Smooth muscle cell (in vitro differentiated cells): ENCODE results near the gene SCARB1. TPM values are rescaled to one million over a fixed set of nuclear protein-coding genes. Genes with fewer than 3 reads are reported as not detected.
A peak's percentile ranks its signal among the peaks of the same experiment; 100 is the strongest.

Experiments
- DNase-seq: peaks from one replicate; lab custom pipeline; 2025; ENCODE audit not compliant: unreplicated experiment; lab: John Stamatoyannopoulos, UW
- H2AFZ ChIP-seq: fragments of 200-600 bp; sonication (generic); 2 replicates; pipeline ENCODE4 v1.6.0; 2016; ENCODE audit warnings: antibody characterized with exemption, low read depth, mild to moderate bottlenecking
- H3F3A ChIP-seq: fragments of 200-600 bp; sonication (generic); 2 replicates; pipeline ENCODE4 v1.6.0; 2017; ENCODE audit warnings: antibody characterized with exemption, low read depth
- H3K27ac ChIP-seq: fragments of 200-600 bp; sonication (generic); 2 replicates; pipeline ENCODE4 v1.5.1; 2016; ENCODE audit warnings: low read depth, mild to moderate bottlenecking
- H3K27me3 ChIP-seq: fragments of 200-600 bp; sonication (generic); 2 replicates; pipeline ENCODE4 v1.6.1; 2016; ENCODE audit warnings: low read depth, mild to moderate bottlenecking
- H3K36me3 ChIP-seq: fragments of 200-600 bp; sonication (generic); 2 replicates; pipeline ENCODE4 v1.5.1; 2016; ENCODE audit warnings: low read depth
- H3K4me1 ChIP-seq: fragments of 200-600 bp; sonication (generic); 2 replicates; pipeline ENCODE4 v1.5.1; 2016; ENCODE audit warnings: low read depth
- H3K4me2 ChIP-seq: fragments of 200-600 bp; sonication (generic); 2 replicates; pipeline ENCODE4 v1.6.0; 2016; ENCODE audit warnings: mild to moderate bottlenecking
- H3K4me3 ChIP-seq: fragments of 200-600 bp; sonication (generic); 2 replicates; pipeline ENCODE4 v1.5.1; 2016; ENCODE audit warnings: mild to moderate bottlenecking
- H3K79me2 ChIP-seq: fragments of 200-600 bp; sonication (generic); 2 replicates; pipeline ENCODE4 v1.6.0; 2016; ENCODE audit warnings: low read depth, mild to moderate bottlenecking
- H3K9ac ChIP-seq: fragments of 200-600 bp; sonication (generic); 2 replicates; pipeline ENCODE4 v1.6.0; 2016; ENCODE audit warnings: low read depth
- H3K9me3 ChIP-seq: fragments of 200-600 bp; sonication (generic); replicated peaks from 2 replicates; pipeline ENCODE4 v1.5.1; 2016; ENCODE audit warnings: low read depth
- H4K20me1 ChIP-seq: fragments of 200-600 bp; sonication (generic); 2 replicates; pipeline ENCODE4 v1.6.0; 2016; ENCODE audit warnings: low read depth
- CTCF ChIP-seq: fragments of 200-600 bp; sonication (generic); IDR thresholded peaks from 2 replicates; pipeline ENCODE4 v1.5.1; 2017; ENCODE audit warnings: borderline replicate concordance, mild to moderate bottlenecking, antibody characterized with exemption; ENCODE audit not compliant: insufficient read depth, poor library complexity, severe bottlenecking
- WGBS: methylation state at CpG from one replicate; pipeline ENCODE4 v1.1.7; 2016; ENCODE audit warnings: low lambda C conversion rate; 5-methylcytosine and 5-hydroxymethylcytosine counted together
- polyA plus RNA-seq: library from polyadenylated mRNA; unstranded; fragments of >200 nt; fragmentation: Nextera tagmentation; extraction: Ambion mirVana; gene quantifications from 2 replicates; pipeline ENCODE4 v1.2.1, GENCODE V29; 2016
- total RNA-seq: library from RNA; depleted of rRNA; stranded (reverse); fragments of >200 nt; gene quantifications from 2 replicates; pipeline ENCODE4 v1.2.3, GENCODE V29; 2014

Gene SCARB1
- total and polyA plus RNA-seq, 2 experiments from 2014 or later: 6.8 to 10.1 TPM

DNA sequence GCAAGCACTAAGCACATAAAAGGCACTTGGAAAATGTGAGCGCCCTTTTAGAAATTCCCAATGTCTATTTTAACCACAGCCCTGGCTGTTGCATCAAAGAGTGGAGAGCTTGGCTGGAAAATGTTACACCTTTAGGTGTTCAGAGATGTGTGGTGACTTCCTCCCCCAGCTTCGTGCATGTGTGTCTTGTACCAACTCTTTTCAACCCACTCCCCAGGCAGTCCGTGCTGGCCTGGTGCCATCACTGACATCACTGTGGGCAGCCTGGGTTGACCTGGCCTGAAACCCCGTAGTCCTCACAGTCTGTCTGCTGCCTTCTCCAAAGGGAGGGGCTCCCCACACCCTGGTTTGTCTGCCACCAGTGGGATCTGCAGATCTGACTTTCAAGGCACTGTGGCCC lies 101.8 kb downstream of the SCARB1 start:
- no peaks in the 10 kb centered on the region for H3K27me3 ChIP-seq
- 41% methylated on average over 4 of the region's 4 CpGs for whole genome bisulfite sequencing
- no peak overlapping the region for H3K9ac ChIP-seq
- no peaks in the 10 kb centered on the region for H3K9me3 ChIP-seq
- no peaks in the 10 kb centered on the region for H3K36me3 ChIP-seq
- H3K4me1 ChIP-seq: peaks cover 11% of the 10 kb centered on the region
- TF ChIP-seq CTCF: no peak
- no peak overlapping the region for H2AFZ ChIP-seq
- H3K4me2 ChIP-seq: no peak overlapping the region
- peak overlapping the region; percentile 37 for H3K27ac ChIP-seq
- no peaks in the 10 kb centered on the region for H3K79me2 ChIP-seq
- no peak overlapping the region for H3K4me3 ChIP-seq
- peaks cover 19% of the 10 kb centered on the region for H3F3A ChIP-seq
- H4K20me1 ChIP-seq: no peaks in the 10 kb centered on the region
- DNase-seq: no peak

DNA sequence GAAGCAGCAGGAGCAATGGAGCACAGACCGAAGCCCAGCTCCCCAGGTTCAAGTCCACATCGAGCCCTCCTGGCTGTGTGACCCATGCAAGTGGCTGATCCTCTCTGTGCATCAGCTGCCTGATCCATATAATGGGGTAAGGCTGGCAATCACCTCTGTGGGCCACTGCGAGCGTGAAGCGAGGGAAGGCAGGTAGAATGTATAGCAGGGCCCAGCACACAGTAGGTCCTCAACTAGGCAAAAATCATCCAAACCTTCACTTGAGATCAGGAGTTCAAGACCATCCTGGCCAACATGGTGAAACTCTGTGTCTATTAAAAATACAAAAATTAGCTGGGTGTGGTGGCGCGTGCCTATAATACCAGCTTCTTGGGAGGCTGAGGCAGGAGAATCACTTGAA lies 102.6 kb downstream of the SCARB1 start:
- Histone ChIP-seq H3K4me2 (no peak overlapping the region), H3K27me3 (no peaks in the 10 kb centered on the region)
- WGBS: 95% methylated on average over 7 of the region's 7 CpGs

DNA sequence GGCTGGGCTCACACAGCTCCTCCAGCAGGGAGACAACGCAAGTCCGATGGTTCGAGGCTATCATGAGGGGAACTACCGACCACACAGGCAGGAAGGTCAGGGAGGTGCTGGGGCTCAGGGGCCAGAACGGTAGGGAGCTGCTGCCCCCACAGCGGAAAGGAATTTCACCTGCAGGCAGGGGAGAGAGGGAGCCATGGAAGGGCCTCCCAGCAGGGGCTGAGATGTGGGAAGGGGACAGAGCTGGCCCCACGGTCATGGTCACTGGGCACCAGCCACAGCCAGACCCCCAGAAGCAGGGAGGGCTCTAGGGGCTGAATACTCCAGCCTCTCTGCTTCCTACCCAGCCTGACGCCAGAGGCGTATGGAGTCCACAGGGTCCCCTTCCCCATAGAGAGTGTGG lies 103.1 kb downstream of the SCARB1 start:
- Histone ChIP-seq H3K27ac (peak overlapping the region; percentile 38), H3K9ac (no peak overlapping the region), H3K9me3 (no peaks in the 10 kb centered on the region), H3K79me2 (no peaks in the 10 kb centered on the region), H3K4me1 (peaks cover 4% of the 10 kb centered on the region), H3K4me2 (no peak overlapping the region), H3K27me3 (no peaks in the 10 kb centered on the region), H3K36me3 (no peaks in the 10 kb centered on the region), H4K20me1 (no peaks in the 10 kb centered on the region), H3K4me3 (no peak overlapping the region), H3F3A (peaks cover 7% of the 10 kb centered on the region), H2AFZ (no peak overlapping the region)
- TF ChIP-seq CTCF: no peak
- DNase-seq: no peak
- 82% methylated on average over 9 of the region's 9 CpGs for WGBS

More for the DNA sequence above, 102.6 kb downstream of the SCARB1 start:
- Histone ChIP-seq H2AFZ (no peak overlapping the region), H3K4me1 (peaks cover 8% of the 10 kb centered on the region), H3K27ac (no peak overlapping the region), H3F3A (peaks cover 12% of the 10 kb centered on the region), H3K36me3 (no peaks in the 10 kb centered on the region), H3K9me3 (no peaks in the 10 kb centered on the region), H3K79me2 (no peaks in the 10 kb centered on the region), H4K20me1 (no peaks in the 10 kb centered on the region), H3K9ac (no peak overlapping the region), H3K4me3 (no peak overlapping the region)
- no peak for DNase-seq
- no peak for TF ChIP-seq CTCF

DNA sequence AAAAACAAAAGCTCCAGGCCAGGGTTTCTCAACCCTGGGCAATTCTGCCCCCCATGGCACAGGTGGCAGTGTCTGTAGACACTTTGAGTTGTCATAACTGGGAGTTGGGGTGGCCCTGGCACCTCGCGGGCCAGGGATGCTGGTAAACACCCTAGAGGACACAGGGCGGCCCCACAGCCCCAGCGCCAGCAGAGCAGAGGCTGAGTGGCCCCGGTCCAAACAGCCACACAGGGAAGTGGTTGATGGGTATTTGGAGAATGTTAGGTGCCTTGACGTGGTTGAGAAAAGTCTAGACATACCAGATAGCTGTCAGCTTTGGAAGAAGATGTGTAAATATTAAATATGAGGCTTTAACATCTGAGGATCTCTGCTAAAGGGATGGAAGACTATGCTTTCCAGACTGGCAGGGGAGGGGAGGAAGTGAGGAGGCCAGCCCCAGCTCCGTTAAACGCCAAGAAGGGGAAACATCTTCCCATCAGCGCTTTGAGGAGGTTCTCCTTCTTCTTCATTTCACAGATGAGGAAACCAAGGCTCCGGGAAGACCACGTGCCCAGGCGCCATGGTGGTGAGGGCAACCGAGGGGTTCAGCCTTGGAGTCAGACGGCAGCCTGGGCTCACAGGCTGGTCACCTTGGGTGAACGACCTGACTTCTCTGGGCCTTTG lies 103.7 kb downstream of the SCARB1 start:
- Histone ChIP-seq H3F3A (peaks cover 7% of the 10 kb centered on the region), H3K4me2 (no peak overlapping the region), H3K27me3 (no peaks in the 10 kb centered on the region), H2AFZ (no peak overlapping the region), H3K4me1 (peaks cover 6% of the 10 kb centered on the region), H3K79me2 (no peaks in the 10 kb centered on the region), H3K9ac (no peak overlapping the region), H4K20me1 (no peaks in the 10 kb centered on the region), H3K4me3 (no peak overlapping the region), H3K36me3 (no peaks in the 10 kb centered on the region), H3K9me3 (no peaks in the 10 kb centered on the region), H3K27ac (peak overlapping the region; percentile 38)
- DNase-seq: no peak
- TF ChIP-seq CTCF: no peak
- WGBS: 81% methylated on average over 15 of the region's 15 CpGs
